Omental fat pad (tissue), 4 donors: ENCODE data around the gene ITGB6. TPM values are rescaled to one million over a fixed set of nuclear protein-coding genes. Genes with fewer than 3 reads are reported as not detected.

Experiments used
- ATAC-seq: fragments of 150-250 bp; one replicate; pipeline ENCODE4 v1.9.1; 2016; ENCODE audit warnings: mild to moderate bottlenecking, moderate library complexity; ENCODE audit not compliant: low FRiP score
- DNase-seq: peaks from one replicate; pipeline ENCODE4 v3.0.0-alpha.2; 2019; ENCODE audit warnings: low spot score
- total RNA-seq, 4 donors: library from RNA; depleted of rRNA; stranded (reverse); fragments of >200 nt; gene quantifications; one replicate each; pipeline ENCODE4 v1.1.0, GENCODE V29; 2016
- TF ChIP-seq, protein P1 (sequence below), 3 donors: fragments of 450-650 bp; IDR thresholded peaks; one replicate each; pipeline ENCODE4 v1.5.1; 2016 to 2017; ENCODE audit warnings: antibody characterized with exemption in 3 of 3, mild to moderate bottlenecking in 3 of 3, moderate library complexity in 2 of 3

ITGB6 gene
- total RNA-seq, 4 donors from 2014 or later = not detected

DNA sequence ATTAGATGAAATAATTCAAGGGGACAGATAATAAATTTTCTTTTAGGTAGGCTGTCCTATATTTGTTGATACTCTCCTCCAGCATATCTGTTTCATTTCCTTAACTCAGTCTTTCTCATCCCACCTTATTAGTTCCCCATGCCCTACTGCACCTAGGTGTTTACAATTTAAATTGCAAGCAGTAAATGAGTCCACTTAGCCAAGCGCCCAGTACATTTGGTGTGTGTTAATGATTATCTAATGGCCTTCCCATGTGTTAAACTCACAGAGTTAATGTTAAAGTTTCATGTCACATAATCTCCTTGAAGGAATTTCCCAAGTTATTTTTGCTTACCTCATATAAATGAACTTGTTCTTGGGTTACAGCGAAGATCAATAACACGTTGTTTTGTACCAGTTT, 31.2 kb downstream of the ITGB6 start:
- no peak for DNase-seq
- no peak for ATAC-seq
- TF ChIP-seq, protein P1, sequence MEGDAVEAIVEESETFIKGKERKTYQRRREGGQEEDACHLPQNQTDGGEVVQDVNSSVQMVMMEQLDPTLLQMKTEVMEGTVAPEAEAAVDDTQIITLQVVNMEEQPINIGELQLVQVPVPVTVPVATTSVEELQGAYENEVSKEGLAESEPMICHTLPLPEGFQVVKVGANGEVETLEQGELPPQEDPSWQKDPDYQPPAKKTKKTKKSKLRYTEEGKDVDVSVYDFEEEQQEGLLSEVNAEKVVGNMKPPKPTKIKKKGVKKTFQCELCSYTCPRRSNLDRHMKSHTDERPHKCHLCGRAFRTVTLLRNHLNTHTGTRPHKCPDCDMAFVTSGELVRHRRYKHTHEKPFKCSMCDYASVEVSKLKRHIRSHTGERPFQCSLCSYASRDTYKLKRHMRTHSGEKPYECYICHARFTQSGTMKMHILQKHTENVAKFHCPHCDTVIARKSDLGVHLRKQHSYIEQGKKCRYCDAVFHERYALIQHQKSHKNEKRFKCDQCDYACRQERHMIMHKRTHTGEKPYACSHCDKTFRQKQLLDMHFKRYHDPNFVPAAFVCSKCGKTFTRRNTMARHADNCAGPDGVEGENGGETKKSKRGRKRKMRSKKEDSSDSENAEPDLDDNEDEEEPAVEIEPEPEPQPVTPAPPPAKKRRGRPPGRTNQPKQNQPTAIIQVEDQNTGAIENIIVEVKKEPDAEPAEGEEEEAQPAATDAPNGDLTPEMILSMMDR (IDR thresholded peaks at IDR 0.05) = no peak

DNA sequence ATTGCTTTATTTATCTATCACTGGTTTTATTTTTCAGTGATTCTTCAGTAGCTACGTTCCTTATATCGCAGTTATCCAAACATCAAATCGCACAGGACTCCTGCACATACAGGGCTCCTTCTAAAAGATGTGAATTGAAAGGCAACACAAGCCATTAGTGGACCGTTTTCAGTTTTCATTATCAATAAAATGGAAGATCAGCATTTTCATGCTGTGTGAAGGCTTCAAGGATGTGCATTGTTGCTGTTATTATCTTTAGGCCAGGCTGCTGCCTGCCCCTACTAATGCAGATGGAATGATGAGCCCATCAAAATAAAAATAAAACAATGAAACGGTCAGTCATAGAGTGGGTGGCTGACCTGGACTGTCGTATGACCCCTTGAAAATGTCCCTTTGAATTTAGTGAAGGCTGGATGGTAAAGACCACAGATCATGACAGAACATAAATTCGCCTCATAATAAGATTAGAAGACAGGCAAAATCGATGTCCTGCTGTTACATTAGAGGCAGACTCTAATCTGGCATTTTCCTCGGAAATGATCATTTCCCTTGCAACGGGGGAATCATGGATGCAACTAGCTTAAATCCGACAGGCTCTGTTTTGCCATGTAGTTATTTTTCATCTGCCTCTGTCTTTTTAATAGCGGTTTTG, 32.9 kb downstream of the ITGB6 start:
- DNase-seq (no peak), ATAC-seq (no peak)
- TF ChIP-seq, protein P1 (IDR thresholded peaks at IDR 0.05) = no peak

DNA sequence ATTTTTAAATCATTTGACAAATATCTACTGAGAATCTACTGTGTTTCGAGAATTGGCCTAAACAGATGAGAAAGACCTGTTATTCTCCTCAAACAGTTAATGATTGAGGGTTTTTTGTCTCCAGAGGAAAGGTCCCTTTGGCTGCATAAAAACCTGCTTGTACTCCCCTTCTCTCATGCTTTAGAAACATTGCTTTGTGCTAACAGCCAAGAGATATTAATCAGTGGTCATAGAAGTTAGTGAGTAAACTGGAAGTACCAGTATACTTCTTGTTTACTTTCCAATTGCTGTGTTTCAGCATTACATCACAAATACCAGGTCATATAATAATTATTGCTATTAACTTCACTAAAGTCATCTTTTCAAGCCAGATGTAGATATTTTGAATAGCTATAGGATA, 34.1 kb downstream of the ITGB6 start:
- DNase-seq = no peak
- no peak for ATAC-seq
- TF ChIP-seq, protein P1 (IDR thresholded peaks at IDR 0.05) = no peak

DNA sequence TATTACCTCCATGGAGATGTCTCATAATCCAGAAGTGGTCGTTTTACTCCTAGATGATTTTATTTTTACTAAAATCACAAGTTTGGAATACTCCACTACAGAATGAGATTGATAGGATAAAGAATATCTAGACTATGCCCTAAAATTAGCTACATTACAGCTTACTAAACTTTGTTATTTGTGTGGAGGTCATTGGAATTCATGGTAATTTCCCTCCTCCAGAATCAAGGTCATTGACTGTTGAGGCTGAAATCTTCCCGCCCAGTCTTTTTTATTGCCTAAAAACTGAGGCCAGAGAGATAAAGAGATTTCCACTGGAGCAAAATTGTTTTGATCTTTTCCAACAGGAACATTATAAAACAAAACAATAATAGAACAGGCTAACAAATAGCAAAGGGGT, 35.0 kb downstream of the ITGB6 start:
- ATAC-seq = no peak
- TF ChIP-seq, protein P1 (IDR thresholded peaks at IDR 0.05) = no peak

DNA sequence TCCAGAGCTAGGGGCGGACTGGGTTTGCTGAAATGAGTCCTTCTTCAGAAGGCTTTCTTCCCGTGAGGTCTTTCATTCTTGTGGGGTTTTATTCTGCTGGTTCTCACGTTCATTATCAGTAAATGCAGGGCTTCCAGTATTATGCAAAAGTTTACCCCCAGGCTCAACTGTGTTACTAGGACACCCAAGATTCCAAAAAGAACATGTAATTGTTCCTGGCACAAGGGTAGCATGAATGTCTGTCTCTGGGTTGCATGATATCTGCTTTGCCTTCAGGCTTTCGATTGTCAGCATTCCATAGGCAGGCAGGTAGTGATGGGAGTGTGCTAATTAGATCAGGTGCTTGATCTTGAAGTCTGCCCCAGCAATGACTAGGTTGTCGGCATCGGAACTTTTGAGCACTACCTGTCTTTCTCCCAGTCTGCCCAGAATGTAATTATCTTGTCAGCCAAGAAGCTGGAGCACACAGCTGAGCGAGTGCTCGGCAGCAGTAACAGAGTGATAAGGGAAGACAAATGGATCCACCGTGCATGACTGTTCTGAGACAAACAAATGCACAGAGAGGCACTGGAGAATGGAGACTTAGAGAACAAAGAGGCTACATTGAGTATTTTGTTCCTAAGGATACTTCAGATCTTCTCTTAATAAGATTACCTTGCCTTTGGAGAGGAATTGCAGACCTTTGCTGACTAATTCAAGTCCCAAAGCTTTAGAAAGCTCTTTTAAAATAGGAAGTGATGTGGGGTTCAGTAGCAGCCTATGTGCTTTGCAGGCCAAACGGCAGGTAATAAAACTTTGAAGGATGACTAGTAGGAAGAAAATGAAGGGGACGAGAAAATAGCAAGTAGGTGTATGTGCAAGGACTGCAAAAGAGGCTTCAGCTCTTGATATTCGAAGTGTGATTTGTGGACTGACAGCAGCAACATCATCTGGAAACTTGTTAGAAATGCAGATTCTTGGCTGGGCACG, 41.9 kb downstream of the ITGB6 start:
- TF ChIP-seq, protein P1 (IDR thresholded peaks at IDR 0.05) = no peak
- ATAC-seq (peak; percentile 86), DNase-seq (no peak)

More for the DNA sequence above, 35.0 kb downstream of the ITGB6 start:
- DNase-seq = no peak

DNA sequence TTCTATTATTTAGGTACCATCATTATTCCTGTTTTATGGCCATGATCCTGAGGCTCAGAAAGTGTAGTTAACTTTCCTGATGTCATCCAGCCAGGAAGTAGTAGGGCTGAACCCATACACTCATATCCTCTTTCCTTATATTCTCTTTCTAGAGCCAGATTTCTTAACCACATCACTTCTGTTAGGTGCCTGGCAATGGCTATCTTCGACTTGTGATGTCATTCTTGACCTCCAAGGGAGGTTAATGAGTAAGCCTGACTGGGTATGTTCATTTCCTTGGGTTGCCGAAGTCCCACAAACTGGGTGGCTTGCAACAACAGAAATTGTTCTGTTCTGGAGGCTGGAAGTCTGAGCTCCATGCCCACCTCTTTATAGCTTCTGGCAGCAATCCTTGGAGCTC, 43.4 kb downstream of the ITGB6 start:
- ATAC-seq (no peak), DNase-seq (no peak)
- TF ChIP-seq, protein P1 (IDR thresholded peaks at IDR 0.05) = no peak
